Brain microvascular endothelial cell (primary cell): ENCODE measurements around the gene HOXA13.

ENCODE experiments used
- DNase-seq: peaks from one replicate; pipeline ENCODE4 v3.0.0-alpha.2; 2020
- H3K27ac ChIP-seq: fragments of 250-450 bp; sonication (Bioruptor Pico); 2 replicates; pipeline ENCODE4 v1.5.1; 2020; ENCODE audit warnings: mild to moderate bottlenecking, moderate library complexity
- H3K27me3 ChIP-seq: fragments of 250-450 bp; sonication (Bioruptor Pico); replicated peaks from 2 replicates; pipeline ENCODE4 v1.5.1; 2020; ENCODE audit warnings: mild to moderate bottlenecking
- H3K36me3 ChIP-seq: fragments of 250-450 bp; sonication (Bioruptor Pico); replicated peaks from 2 replicates; pipeline ENCODE4 v1.5.1; 2020; ENCODE audit warnings: mild to moderate bottlenecking
- H3K4me3 ChIP-seq: 2 replicates; pipeline ENCODE4 v1.5.1; 2011; ENCODE audit warnings: low read depth, mild to moderate bottlenecking, control low read depth, low read length, moderate library complexity
- CTCF ChIP-seq: IDR thresholded peaks from 2 replicates; pipeline ENCODE4 v1.5.1; 2011; ENCODE audit warnings: low read depth, mild to moderate bottlenecking, moderate library complexity, low read length, control low read depth, inconsistent platforms; ENCODE audit errors: missing control alignments
- in situ Hi-C: cut with HindIII; loops from 2 replicates; pipeline ENCODE4 v1.10.0; 2017; ENCODE audit warnings: low sequenced_read_pairs, low pct_ligation_motif_present

Gene HOXA13

GRCh38 chr7:27163288-27164044 lies 36.4 kb downstream of the HOXA13 start:
- no peak for DNase-seq
- no peak for TF ChIP-seq CTCF
- Histone ChIP-seq H3K27me3 (peaks cover 96% of the 10 kb centered on the region), H3K36me3 (no peaks in the 10 kb centered on the region), H3K27ac (no peak overlapping the region), H3K4me3 (no peak overlapping the region)
- in situ Hi-C loops = loop anchor here (10.0 kb wide), 1 partner anchor 789 kb away; no protein-coding TSS in a partner anchor

- Histone ChIP-seq H3K27ac (no peak overlapping the region), H3K4me3 (no peak overlapping the region), H3K36me3 (no peaks in the 10 kb centered on the region), H3K27me3 (peaks cover 96% of the 10 kb centered on the region)
- DNase-seq = no peak
- no peak for TF ChIP-seq CTCF
- in situ Hi-C loops = loop anchor here (10.0 kb wide), 1 partner anchor 788 kb away; no protein-coding TSS in a partner anchor
These were observed 37.2 kb downstream of the HOXA13 start for GRCh38 chr7:27162561-27163287.

- no peak for TF ChIP-seq CTCF
- H3K4me3 ChIP-seq = no peak overlapping the region
- DNase-seq = no peak
- H3K27ac ChIP-seq = no peak overlapping the region
- H3K36me3 ChIP-seq = no peaks in the 10 kb centered on the region
- in situ Hi-C loops = loop anchor here (10.0 kb wide), 1 partner anchor 787 kb away; no protein-coding TSS in a partner anchor
- H3K27me3 ChIP-seq = peaks cover 96% of the 10 kb centered on the region
These were observed 38.0 kb downstream of the HOXA13 start for GRCh38 chr7:27161721-27162560.

GRCh38 chr7:27161214-27161720 lies 38.6 kb downstream of the HOXA13 start:
- Histone ChIP-seq H3K27me3 (peaks cover 96% of the 10 kb centered on the region), H3K27ac (no peak overlapping the region), H3K36me3 (no peaks in the 10 kb centered on the region), H3K4me3 (no peak overlapping the region)
- in situ Hi-C loops = loop anchor here (10.0 kb wide), 1 partner anchor 786 kb away; no protein-coding TSS in a partner anchor
- no peak for TF ChIP-seq CTCF
- no peak for DNase-seq

GRCh38 chr7:27160546-27161213 lies 39.2 kb downstream of the HOXA13 start:
- DNase-seq = peak; percentile 40
- in situ Hi-C loops = loop anchor here (10.0 kb wide), 1 partner anchor 786 kb away; no protein-coding TSS in a partner anchor
- Histone ChIP-seq H3K27ac (no peak overlapping the region), H3K36me3 (no peaks in the 10 kb centered on the region), H3K4me3 (peak overlapping the region; percentile 34), H3K27me3 (peaks cover 96% of the 10 kb centered on the region)
- TF ChIP-seq CTCF = peak; percentile 99
